GM12878 (cell line): ENCODE data around the gene C15orf61. TPM values are rescaled to one million over a fixed set of nuclear protein-coding genes. Genes with fewer than 3 reads are reported as not detected.

Source experiments
- ATAC-seq: fragments of 200-7000 bp; cut with Tn5 transposase; 3 replicates; pipeline ENCODE4 v1.9.1; 2020; ENCODE audit warnings: mild to moderate bottlenecking, moderate library complexity
- BruUV-seq: library from RNA; stranded (reverse); fragments of 400-500 nt; replicated peaks from 2 replicates; lab custom pipeline; 2021; lab: Mats Ljungman, UMichigan
- CTCF ChIA-PET: fragments of 300-600 bp; sonication (Branson Sonifier 250); formaldehyde crosslinking; extraction: SDS; loops from one replicate; lab custom pipeline; 2021; ENCODE audit warnings: inconsistent platforms; lab: Yijun Ruan, JAX
- POLR2A ChIA-PET: fragments of 350-600 bp; formaldehyde crosslinking; extraction: SDS; loops from one replicate; lab custom pipeline; 2021; ENCODE audit warnings: inconsistent platforms; lab: Charles Lee
- RAD21 ChIA-PET: fragments of 300-600 bp; sonication (Branson Sonifier 250); formaldehyde crosslinking; loops from one replicate; lab custom pipeline; 2023; ENCODE audit warnings: antibody characterized with exemption; ENCODE audit not compliant: unreplicated experiment; lab: Charles Lee
- SMC1A ChIA-PET: fragments of 300-600 bp; sonication (Branson Sonifier 250); formaldehyde crosslinking; loops from one replicate; lab custom pipeline; 2023; ENCODE audit not compliant: unreplicated experiment, uncharacterized antibody; lab: Charles Lee
- DNase-seq: peaks from one replicate; pipeline ENCODE4 v3.0.0-alpha.2; 2011; ENCODE audit warnings: low read depth, low spot score
- FAIRE-seq: peaks from 3 replicates; lab custom pipeline; 2011; peaks lifted over from hg19 to GRCh38; lab: Jason Lieb, UNC
- H2AFZ ChIP-seq: 2 replicates; pipeline ENCODE4 v1.6.0; 2011; ENCODE audit warnings: low read depth, low read length, control low read depth; ENCODE audit not compliant: control insufficient read depth
- H3K27ac ChIP-seq: 2 replicates; pipeline ENCODE4 v1.5.1; 2011; ENCODE audit warnings: control low read depth; ENCODE audit not compliant: control insufficient read depth, insufficient read depth
- H3K27me3 ChIP-seq, 2 experiments: replicated peaks in 1 of 2; 2 replicates each; pipeline versions ENCODE4 v1.6.0 to v1.6.1; 2011; ENCODE audit warnings: low read length in 1 of 2; ENCODE audit not compliant: control insufficient read depth in 2 of 2, insufficient read depth in 2 of 2
- H3K36me3 ChIP-seq, 2 experiments: 2 replicates each; pipeline ENCODE4 v1.5.1; 2011; ENCODE audit warnings: low read length in 1 of 2; ENCODE audit not compliant: control insufficient read depth in 2 of 2, insufficient read depth in 2 of 2
- H3K4me1 ChIP-seq: 2 replicates; pipeline ENCODE4 v1.6.1; 2011; ENCODE audit warnings: mild to moderate bottlenecking, low read length, moderate library complexity, mixed read lengths; ENCODE audit not compliant: control insufficient read depth, insufficient read depth
- H3K4me2 ChIP-seq: 2 replicates; pipeline ENCODE4 v1.6.0; 2011; ENCODE audit warnings: control low read depth; ENCODE audit not compliant: control insufficient read depth, insufficient read depth
- H3K4me3 ChIP-seq: fragments of 200-600 bp; sonication (generic); 2 replicates; pipeline ENCODE4 v1.5.1; 2016
- H3K79me2 ChIP-seq: 2 replicates; pipeline ENCODE4 v1.6.0; 2011; ENCODE audit warnings: low read length; ENCODE audit not compliant: control insufficient read depth, insufficient read depth
- H3K9ac ChIP-seq: 2 replicates; pipeline ENCODE4 v1.8.0; 2011; ENCODE audit warnings: low read length, control low read depth, mixed read lengths; ENCODE audit not compliant: control insufficient read depth, insufficient read depth
- H3K9me3 ChIP-seq: replicated peaks from 3 replicates; pipeline ENCODE4 v1.5.1; 2011; ENCODE audit warnings: mild to moderate bottlenecking, low read length; ENCODE audit not compliant: control insufficient read depth, insufficient read depth
- H4K20me1 ChIP-seq: 2 replicates; pipeline ENCODE4 v1.6.0; 2011; ENCODE audit not compliant: control insufficient read depth, insufficient read depth
- CBX3 ChIP-seq: fragments of 200-600 bp; sonication (generic); IDR thresholded peaks from 2 replicates; pipeline ENCODE4 v1.6.1; 2016; ENCODE audit warnings: low read depth, borderline replicate concordance
- EGR1 ChIP-seq, 2 experiments: IDR thresholded peaks; 1 replicate in 1 of 2; 2 replicates in 1 of 2; pipeline ENCODE4 v1.6.1; 2011 to 2012; ENCODE audit warnings: low read depth in 2 of 2, low read length in 2 of 2, borderline replicate concordance in 1 of 2, mild to moderate bottlenecking in 1 of 2, moderate library complexity in 1 of 2
- HDAC6 ChIP-seq: fragments of 200-600 bp; sonication (generic); IDR thresholded peaks from one replicate; pipeline ENCODE4 v1.8.0; 2017; ENCODE audit warnings: antibody characterized with exemption; ENCODE audit not compliant: unreplicated experiment
- MTA3 ChIP-seq: IDR thresholded peaks from 2 replicates; pipeline ENCODE4 v1.6.1; 2012; ENCODE audit warnings: low read length, inconsistent platforms, borderline replicate concordance
- NBN ChIP-seq: fragments of 450-650 bp; IDR thresholded peaks from 2 replicates; pipeline ENCODE4 v1.6.1; 2016
- NR2C2 ChIP-seq: IDR thresholded peaks from 2 replicates; pipeline ENCODE4 v1.6.1; 2011; ENCODE audit warnings: borderline replicate concordance, low read depth; ENCODE audit not compliant: control insufficient read depth, insufficient read length
- RELA ChIP-seq: fragments of 450-650 bp; IDR thresholded peaks from 2 replicates; pipeline ENCODE4 v1.8.0; 2014; ENCODE audit warnings: borderline replicate concordance; ENCODE audit not compliant: partially characterized antibody
- TARDBP ChIP-seq: IDR thresholded peaks from 2 replicates; pipeline ENCODE4 v1.6.1; 2016; ENCODE audit warnings: borderline replicate concordance
- WGBS: methylation state at CpG from one replicate; pipeline ENCODE4 v1.1.6; 2016; ENCODE audit warnings: low lambda C conversion rate; ENCODE audit not compliant: insufficient replicate concordance, insufficient coverage; ENCODE audit errors: missing lambda C conversion rate; 5-methylcytosine and 5-hydroxymethylcytosine counted together
- in situ Hi-C: fragments of 300-500 bp; cut with MboI; formaldehyde crosslinking; loops from 9 replicates; pipeline ENCODE4 v1.14.3; 2018; ENCODE audit warnings: mixed read lengths
- intact Hi-C: fragments of 100-400 bp; cut with micrococcal nuclease; formaldehyde crosslinking; loops from one replicate; pipeline ENCODE4 v1.14.2; 2022; ENCODE audit not compliant: unreplicated experiment
- polyA plus RNA-seq, 11 experiments: library from polyadenylated mRNA; depleted of rRNA in 4 of 11; unstranded in 6 of 11; stranded (reverse) in 5 of 11; fragments of >200 nt; fragmentation: Nextera tagmentation in 4 of 11; fragmentation: Illumina TruSeq in 1 of 11; extraction: Ambion mirVana in 4 of 11; extraction: Trizol in 1 of 11; gene quantifications; 1 replicate in 1 of 11; 2 replicates in 10 of 11; pipeline versions ENCODE4 v1.2.1 to v1.2.3, GENCODE V29; 2011 to 2016; ENCODE audit warnings: inconsistent platforms in 2 of 11, missing spikeins in 2 of 11, low read depth in 1 of 11
- total RNA-seq, 4 experiments: library from RNA; depleted of rRNA in 3 of 4; stranded (reverse); fragments of >200 nt in 3 of 4; fragmentation: Illumina TruSeq in 1 of 4; extraction: Trizol in 1 of 4; gene quantifications; 2 replicates each; pipeline versions ENCODE4 v1.2.1 to v1.2.3, GENCODE V29; 2013 to 2021
- TF ChIP-seq, protein P1 (sequence below): fragments of 450-650 bp; IDR thresholded peaks from 2 replicates; pipeline ENCODE4 v1.6.1; 2017; ENCODE audit warnings: low read depth, mild to moderate bottlenecking, moderate library complexity
- TF ChIP-seq, protein P2 (sequence below), 3 experiments: IDR thresholded peaks in 2 of 3; conservative IDR thresholded peaks in 1 of 3; 2 replicates each; pipeline ENCODE4 v1.5.1; 2011; ENCODE audit warnings: low read depth in 3 of 3, low read length in 3 of 3, mild to moderate bottlenecking in 3 of 3, control low read depth in 2 of 3, moderate library complexity in 2 of 3, inconsistent platforms in 1 of 3, mixed read lengths in 1 of 3; ENCODE audit not compliant: control insufficient read depth in 2 of 3, insufficient read depth in 1 of 3; ENCODE audit errors: extremely low read depth in 1 of 3
- TF ChIP-seq, protein P3 (sequence below): fragments of 450-650 bp; IDR thresholded peaks from 2 replicates; pipeline ENCODE4 v1.6.1; 2017; ENCODE audit warnings: mild to moderate bottlenecking, moderate library complexity

The C15orf61 gene
- total and polyA plus RNA-seq, 10 of the 15 experiments (the other 5 are each of a cell fraction or from before 2014, with no cell fraction given): 1.4 to 8.7 (median 4.3) TPM

DNA sequence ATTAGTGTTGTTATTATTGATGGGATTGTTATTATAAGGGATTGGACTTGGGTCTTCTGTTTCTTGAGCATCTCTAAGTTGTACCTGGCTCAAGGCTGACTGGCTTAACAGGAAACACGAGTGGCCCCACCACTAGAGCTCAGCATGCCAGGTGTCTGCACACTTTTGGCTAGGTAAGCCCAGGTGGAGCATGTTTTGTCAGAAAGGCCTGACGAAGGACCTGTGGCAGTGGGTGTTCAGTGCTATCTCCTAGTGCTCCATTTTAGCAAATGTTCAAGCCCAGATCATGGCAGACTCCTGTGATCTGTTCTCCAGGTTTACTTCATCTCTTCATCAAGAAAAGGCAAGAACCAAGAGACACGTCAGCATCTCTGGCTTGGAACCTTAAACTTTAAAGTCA is 24.9 kb downstream of the C15orf61 start:
- Histone ChIP-seq H3K9me3 (no peaks in the 10 kb centered on the region), H3K9ac (no peak overlapping the region), H3K4me2 (no peak overlapping the region; the same call in 1 of the 2 replicates), H2AFZ (no peak overlapping the region), H3K4me1 (peaks cover 12% of the 10 kb centered on the region), H3K4me3 (no peak overlapping the region), H3K36me3 (no peaks in the 10 kb centered on the region; a peak in 1 of 4 replicates), H3K27ac (no peak overlapping the region), H3K27me3 (no peaks in the 10 kb centered on the region), H3K79me2 (peaks cover 16% of the 10 kb centered on the region), H4K20me1 (no peaks in the 10 kb centered on the region)
- POLR2A ChIA-PET: no interaction called here
- TF ChIP-seq, protein P1, sequence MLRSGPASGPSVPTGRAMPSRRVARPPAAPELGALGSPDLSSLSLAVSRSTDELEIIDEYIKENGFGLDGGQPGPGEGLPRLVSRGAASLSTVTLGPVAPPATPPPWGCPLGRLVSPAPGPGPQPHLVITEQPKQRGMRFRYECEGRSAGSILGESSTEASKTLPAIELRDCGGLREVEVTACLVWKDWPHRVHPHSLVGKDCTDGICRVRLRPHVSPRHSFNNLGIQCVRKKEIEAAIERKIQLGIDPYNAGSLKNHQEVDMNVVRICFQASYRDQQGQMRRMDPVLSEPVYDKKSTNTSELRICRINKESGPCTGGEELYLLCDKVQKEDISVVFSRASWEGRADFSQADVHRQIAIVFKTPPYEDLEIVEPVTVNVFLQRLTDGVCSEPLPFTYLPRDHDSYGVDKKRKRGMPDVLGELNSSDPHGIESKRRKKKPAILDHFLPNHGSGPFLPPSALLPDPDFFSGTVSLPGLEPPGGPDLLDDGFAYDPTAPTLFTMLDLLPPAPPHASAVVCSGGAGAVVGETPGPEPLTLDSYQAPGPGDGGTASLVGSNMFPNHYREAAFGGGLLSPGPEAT: no peak
- TF ChIP-seq HDAC6 (no peak), RELA (no peak), NBN (no peak), TARDBP (no peak), EGR1 (IDR thresholded peaks at IDR 0.05; ENCODE audit: borderline replicate concordance in 1 of 2, low read depth in 2 of 2, low read length in 2 of 2) (no peak), NR2C2 (no peak), MTA3 (no peak), CBX3 (no peak)
- TF ChIP-seq, protein P2, sequence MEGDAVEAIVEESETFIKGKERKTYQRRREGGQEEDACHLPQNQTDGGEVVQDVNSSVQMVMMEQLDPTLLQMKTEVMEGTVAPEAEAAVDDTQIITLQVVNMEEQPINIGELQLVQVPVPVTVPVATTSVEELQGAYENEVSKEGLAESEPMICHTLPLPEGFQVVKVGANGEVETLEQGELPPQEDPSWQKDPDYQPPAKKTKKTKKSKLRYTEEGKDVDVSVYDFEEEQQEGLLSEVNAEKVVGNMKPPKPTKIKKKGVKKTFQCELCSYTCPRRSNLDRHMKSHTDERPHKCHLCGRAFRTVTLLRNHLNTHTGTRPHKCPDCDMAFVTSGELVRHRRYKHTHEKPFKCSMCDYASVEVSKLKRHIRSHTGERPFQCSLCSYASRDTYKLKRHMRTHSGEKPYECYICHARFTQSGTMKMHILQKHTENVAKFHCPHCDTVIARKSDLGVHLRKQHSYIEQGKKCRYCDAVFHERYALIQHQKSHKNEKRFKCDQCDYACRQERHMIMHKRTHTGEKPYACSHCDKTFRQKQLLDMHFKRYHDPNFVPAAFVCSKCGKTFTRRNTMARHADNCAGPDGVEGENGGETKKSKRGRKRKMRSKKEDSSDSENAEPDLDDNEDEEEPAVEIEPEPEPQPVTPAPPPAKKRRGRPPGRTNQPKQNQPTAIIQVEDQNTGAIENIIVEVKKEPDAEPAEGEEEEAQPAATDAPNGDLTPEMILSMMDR (IDR thresholded peaks at IDR 0.05 in 2 of 3, conservative IDR thresholded peaks at IDR 0.05 in 1 of 3; ENCODE audit: control insufficient read depth in 2 of 3, extremely low read depth in 1 of 3, insufficient read depth in 1 of 3, low read depth in 3 of 3, low read length in 3 of 3): no peak
- TF ChIP-seq, protein P3, sequence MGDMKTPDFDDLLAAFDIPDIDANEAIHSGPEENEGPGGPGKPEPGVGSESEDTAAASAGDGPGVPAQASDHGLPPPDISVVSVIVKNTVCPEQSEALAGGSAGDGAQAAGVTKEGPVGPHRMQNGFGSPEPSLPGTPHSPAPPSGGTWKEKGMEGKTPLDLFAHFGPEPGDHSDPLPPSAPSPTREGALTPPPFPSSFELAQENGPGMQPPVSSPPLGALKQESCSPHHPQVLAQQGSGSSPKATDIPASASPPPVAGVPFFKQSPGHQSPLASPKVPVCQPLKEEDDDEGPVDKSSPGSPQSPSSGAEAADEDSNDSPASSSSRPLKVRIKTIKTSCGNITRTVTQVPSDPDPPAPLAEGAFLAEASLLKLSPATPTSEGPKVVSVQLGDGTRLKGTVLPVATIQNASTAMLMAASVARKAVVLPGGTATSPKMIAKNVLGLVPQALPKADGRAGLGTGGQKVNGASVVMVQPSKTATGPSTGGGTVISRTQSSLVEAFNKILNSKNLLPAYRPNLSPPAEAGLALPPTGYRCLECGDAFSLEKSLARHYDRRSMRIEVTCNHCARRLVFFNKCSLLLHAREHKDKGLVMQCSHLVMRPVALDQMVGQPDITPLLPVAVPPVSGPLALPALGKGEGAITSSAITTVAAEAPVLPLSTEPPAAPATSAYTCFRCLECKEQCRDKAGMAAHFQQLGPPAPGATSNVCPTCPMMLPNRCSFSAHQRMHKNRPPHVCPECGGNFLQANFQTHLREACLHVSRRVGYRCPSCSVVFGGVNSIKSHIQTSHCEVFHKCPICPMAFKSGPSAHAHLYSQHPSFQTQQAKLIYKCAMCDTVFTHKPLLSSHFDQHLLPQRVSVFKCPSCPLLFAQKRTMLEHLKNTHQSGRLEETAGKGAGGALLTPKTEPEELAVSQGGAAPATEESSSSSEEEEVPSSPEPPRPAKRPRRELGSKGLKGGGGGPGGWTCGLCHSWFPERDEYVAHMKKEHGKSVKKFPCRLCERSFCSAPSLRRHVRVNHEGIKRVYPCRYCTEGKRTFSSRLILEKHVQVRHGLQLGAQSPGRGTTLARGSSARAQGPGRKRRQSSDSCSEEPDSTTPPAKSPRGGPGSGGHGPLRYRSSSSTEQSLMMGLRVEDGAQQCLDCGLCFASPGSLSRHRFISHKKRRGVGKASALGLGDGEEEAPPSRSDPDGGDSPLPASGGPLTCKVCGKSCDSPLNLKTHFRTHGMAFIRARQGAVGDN: no peak
- CTCF ChIA-PET: no interaction called here
- SMC1A ChIA-PET: interaction anchor here (0.7 to 3.8 kb wide), 5 partner anchors 12 to 53 kb away, joined by 3 to 12 read pairs (median 3); no protein-coding TSS in a partner anchor
- in situ Hi-C loops: loop anchor here (25.0 kb wide), 1 partner anchor 1266 kb away; the partner anchor contains the start of gene ANP32A
- BruUV-seq: no TSS peak
- ATAC-seq: no peak
- WGBS: 77% methylated on average over 3 of the region's 3 CpGs
- RAD21 ChIA-PET: interaction anchor here (0.5 kb wide), 1 partner anchor 24 kb away, joined by 3 read pairs; no protein-coding TSS in a partner anchor
- intact Hi-C loops: no loop called here
- no peak for DNase-seq
- FAIRE-seq: no peak
